Measurements from ENCODE around the gene RNF175.

Gene RNF175

DNA sequence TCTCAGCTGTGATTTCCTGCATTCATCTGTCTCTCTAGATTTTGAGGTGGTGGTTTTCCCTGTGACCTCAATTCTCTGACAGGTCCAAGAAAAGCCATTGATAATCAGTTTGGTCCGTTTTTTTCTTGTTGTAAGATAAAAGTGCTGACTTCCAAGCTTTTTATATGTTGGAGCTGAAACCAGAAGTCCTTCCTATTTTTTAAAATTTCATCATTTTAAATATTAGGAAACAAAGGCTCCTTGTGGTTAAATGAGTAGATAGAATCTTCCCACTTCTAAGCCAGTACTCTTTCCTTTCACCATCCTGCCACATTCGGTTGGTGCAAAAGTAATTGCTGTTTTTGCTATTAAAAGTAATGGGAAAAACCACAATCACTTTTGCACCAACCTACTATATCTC is 18.3 kb downstream of the RNF175 start:
- DNase-seq = no peak

DNA sequence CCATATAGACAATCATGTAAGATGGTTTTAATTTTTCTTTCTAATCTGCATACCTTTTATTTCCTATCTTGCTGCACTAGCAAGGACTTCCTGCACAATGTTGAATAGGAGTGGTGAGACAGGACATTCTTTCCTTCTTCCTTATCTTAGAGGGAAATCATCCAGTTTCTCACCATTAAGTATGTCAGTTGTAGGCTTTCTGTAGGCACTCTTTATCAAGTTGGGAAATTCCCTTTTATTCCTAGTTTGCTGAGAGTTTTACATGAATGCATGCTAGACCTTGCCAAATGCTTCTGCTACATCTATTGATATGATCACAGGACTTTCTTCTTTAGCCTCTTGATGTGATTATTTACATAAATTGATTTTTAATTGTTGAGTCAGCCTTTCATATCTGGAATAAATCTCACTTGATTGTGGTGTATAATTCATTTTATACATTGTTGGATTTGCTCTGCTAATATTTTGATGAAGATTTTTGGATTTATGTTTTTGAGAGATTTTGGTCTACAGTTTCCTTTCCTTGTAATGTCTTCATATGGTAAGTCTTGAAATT is 23.8 kb downstream of the RNF175 start:
- no peak for DNase-seq

DNA sequence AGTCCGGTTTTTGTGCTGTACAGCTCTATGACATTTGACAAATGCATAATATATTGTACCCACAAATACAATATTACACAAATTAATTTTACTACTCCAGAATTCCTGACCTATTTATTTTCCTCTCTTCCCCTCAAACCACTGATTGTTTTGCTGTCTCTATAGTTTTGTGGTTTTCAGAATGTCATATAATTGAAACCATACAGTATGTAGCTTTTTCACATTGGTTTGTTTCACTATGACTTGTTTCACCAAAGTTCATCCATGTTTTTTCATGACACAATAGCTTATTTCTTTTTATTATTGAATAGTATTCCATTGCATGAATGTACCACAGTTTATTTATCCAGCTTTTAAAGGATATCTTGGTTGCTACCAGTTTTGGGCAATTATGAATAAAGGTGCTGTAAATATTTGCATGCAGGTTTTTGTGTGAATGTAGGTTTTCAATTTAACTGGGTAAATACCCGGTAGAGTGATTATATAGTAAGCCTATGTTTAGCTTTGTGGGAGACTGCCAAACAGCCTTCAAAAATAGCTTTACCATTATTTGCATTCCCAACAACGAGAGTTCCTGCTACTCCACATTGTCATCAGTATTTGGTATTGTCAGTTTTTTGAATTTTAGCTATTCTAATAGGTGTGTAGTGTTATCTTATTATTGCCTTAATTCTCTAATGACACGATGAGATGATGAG is 25.9 kb downstream of the RNF175 start:
- no peak for DNase-seq

GRCh38 chr4:153731239-153731638 is 28.6 kb downstream of the RNF175 start:
- DNase-seq = no peak

DNA sequence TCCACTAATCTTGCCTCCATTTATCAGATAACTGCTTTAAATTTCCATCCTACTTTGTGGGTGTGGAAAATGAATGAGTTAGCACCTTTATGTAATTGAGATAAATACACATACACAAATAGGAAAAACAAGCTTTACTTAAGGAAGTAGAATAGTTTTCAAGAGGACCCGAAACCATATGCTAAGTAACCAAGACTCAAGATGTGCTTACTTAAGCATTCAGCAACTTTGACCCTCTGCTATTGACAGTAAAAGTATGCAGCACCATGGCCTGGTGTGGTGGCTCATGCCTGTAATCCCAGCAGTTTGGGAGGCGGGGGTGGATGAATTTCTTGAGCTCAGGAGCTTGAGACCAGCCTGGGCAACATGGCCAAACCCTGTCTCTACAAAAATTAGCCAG is 29.9 kb downstream of the RNF175 start:
- DNase-seq = no peak

DNA sequence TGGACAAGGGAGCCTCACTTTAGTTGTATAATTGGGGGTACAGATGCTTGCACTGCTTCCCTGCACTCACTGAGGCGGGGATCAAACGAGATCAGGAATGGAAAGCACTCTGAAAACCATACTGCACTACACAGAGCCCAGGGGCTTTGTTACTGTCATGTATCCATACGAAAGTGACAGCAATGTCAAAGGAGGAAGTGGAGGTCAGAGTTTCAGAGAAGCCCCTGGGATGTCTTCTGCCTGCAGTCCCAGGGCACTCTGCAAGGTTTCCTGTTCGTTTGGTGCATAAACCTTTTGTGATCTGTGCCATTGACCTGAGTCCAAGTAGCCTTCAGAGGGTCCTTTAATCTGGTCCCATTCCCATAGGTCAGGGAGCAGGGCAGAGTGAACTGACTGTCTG is 31.2 kb downstream of the RNF175 start:
- no peak for DNase-seq

DNA sequence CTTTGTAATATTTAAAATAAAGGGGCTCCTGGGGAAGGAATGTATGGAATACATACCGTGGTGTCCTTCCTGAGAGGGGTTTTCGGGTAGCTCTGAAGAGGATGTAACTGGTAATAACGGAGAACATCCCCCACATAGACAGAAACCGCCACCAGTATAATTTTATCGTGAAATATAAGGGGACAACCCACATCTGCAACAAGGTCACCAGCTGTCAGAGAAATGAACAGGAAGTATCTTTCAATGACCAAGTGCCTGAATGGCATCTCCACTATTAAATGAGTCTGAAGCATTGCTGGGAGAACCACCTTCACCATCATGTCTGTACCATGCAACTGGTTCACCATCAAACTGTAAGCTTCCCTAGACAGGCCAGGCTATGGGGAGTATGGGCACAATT is 31.7 kb downstream of the RNF175 start:
- no peak for DNase-seq

GRCh38 chr4:153725831-153726154 is 34.0 kb downstream of the RNF175 start:
- no peak for DNase-seq

DNA sequence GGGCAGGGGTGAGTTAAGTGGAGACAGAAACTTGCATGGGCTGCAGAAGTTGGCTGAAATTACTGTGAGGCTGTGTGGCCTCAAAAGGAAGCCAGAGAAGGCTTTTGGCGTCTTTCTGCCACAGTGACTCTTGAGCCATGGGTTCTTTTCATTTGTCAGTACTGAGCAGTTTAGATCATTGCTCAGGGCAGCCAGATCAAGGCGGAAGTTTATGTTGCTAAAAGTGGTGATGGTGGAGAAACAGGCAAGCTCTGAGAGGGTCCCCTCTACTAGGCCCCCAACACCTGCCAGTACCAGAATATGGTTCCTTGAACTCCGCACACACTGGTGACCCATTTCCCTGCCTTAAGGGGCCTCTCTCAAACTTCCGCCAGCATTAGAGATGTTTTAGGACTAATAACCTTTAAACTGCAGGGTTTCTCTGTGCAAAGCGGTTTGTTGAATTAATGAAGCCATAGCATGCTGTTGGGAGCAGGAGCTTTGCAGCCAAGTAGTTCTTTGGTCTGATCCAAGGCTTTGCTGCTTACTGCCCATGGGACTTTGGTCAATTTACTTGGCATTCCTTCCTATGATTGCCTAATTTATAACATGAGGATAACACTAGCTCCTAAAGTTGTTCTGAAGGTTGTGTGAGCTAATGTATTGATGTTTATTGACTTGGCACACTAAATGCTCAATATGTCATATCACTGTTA is 34.5 kb downstream of the RNF175 start:
- DNase-seq = no peak

- DNase-seq = no peak
These were observed 35.2 kb downstream of the RNF175 start for GRCh38 chr4:153724606-153725005.

DNA sequence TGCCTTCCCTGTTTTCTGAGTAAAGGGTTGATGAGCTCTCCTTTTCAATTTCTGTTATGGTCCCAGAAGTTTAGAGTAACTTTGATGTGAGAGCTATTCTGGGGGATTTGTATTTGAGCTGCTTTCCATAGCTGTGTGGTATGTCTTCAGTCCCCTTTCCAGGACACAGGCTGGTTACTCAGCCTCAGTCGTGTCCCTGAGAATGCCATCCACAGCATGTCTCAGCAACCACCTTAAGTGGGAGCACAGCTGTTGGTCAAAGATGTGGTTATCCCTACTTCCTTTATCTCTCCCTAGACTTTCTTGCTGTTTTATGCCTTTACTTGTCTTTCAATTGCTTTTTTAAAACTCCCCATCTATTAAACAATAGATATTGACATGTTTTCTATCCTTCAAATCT is 37.8 kb downstream of the RNF175 start:
- DNase-seq = no peak

DNA sequence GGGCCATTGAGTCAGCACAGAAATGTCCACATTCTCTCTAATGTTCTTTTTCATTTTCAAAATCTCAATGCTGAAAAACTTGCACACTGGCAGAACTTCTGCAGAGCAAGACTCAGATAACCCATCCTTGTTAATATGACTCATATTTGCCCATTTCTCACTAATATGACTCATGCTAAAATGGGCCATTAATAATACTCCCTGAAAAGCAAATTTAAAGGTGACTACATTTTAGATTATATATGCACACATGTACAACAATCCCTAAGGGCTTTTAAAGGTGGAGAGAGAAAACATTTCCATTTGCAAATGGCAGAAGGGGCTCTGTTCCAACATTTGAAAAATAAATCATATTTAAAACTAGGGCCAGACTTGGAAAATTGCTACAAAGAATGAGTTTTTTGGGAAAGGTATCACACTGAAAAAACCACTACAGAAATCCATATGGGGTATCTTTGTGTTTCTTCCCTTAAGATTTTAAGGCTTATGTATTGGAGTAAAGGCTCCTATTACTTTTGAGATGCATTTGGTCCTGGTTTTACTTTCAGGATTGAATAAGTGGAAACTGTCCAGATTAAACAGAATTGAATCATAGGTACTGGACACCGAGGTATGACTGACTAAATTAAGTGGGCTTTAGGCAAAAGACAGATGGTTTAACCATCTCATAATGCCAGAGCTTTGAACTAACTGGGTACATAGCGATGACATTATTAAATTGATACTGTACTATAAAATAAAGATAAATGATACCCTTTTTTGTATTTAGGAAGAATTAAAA is 45.8 kb downstream of the RNF175 start:
- no peak for DNase-seq

GRCh38 chr4:153710681-153711080 is 49.1 kb downstream of the RNF175 start:
- DNase-seq = no peak

GRCh38 chr4:153706519-153706918 is 53.3 kb downstream of the RNF175 start:
- DNase-seq = no peak

GRCh38 chr4:153705743-153706468 is 53.9 kb downstream of the RNF175 start:
- no peak for DNase-seq

- no peak for DNase-seq
These were observed 55.3 kb downstream of the RNF175 start for GRCh38 chr4:153704522-153704921.

- DNase-seq = no peak
These were observed 74.9 kb downstream of the RNF175 start for GRCh38 chr4:153684971-153685371.

GRCh38 chr4:153684182-153684970 is 75.4 kb downstream of the RNF175 start, which contains the start of gene TLR2:
Gene TLR2, plus strand, starts transcription at chr4:153684280. Its CDS starts 18,628 bp downstream, at chr4:153702908.
- no peak for DNase-seq

- DNase-seq = no peak
These were observed 76.1 kb downstream of the RNF175 start for GRCh38 chr4:153683763-153684181.

GRCh38 chr4:153679486-153679885 is 80.3 kb downstream of the RNF175 start:
- no peak for DNase-seq

- no peak for DNase-seq
These were observed 82.8 kb downstream of the RNF175 start for GRCh38 chr4:153676984-153677383.

- no peak for DNase-seq
These were observed 83.3 kb downstream of the RNF175 start for GRCh38 chr4:153676486-153676885.
